Lower leg skin (tissue), 3 donors: ENCODE measurements around the gene ZRANB3.

ENCODE experiments used
- CTCF ChIP-seq, 3 donors: fragments of 450-650 bp; IDR thresholded peaks; one replicate each; pipeline ENCODE4 v1.5.1; 2016; ENCODE audit warnings: antibody characterized with exemption in 3 of 3, mild to moderate bottlenecking in 3 of 3, moderate library complexity in 2 of 3
- POLR2A ChIP-seq, 2 donors: fragments of 450-650 bp; IDR thresholded peaks; one replicate each; pipeline ENCODE4 v1.6.1; 2016 to 2017; ENCODE audit warnings: antibody characterized with exemption in 2 of 2, mild to moderate bottlenecking in 1 of 2, moderate library complexity in 1 of 2

- TF ChIP-seq POLR2A (IDR thresholded peaks at IDR 0.05): no peak
- TF ChIP-seq CTCF (IDR thresholded peaks at IDR 0.05): no peak
These were observed 3.0 kb downstream of the ZRANB3 start for GRCh38 chr2:135528006-135528405.
